Activated CD8-positive, alpha-beta memory T cell treated with anti-CD3 and anti-CD28 coated beads, Interleukin-2, amount 50 U/mL, for 48 hours (primary cell): ENCODE results near the gene OR2H1.

Experiments used
- DNase-seq: peaks from one replicate; pipeline ENCODE4 v3.0.0-alpha.2; 2020

The OR2H1 gene

GRCh38 chr6:29486577-29486976, 29.6 kb downstream of the OR2H1 start:
- DNase-seq: no peak

DNA sequence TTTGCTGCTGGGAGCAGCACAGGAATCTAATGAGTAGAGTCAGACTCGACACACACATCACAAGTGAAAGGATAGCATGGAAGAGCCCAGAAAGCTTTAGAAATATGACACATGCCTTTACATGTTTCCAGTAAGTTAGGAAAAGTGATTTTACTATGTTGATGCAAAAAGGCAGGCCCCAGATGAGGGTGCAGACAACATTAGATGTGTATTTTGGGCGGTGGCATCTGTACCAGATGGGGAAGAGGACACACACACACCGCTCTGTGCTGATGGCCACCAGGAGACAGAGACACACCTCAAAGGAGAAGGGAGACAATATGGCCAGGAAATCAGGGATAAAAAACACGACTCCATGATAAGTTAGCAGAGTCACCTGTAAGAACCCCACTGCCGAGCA, 30.2 kb downstream of the OR2H1 start:
- no peak for DNase-seq

GRCh38 chr6:29487660-29488059, 30.7 kb downstream of the OR2H1 start, which contains the start of gene MAS1L:
TSS of gene MAS1L (minus strand) at chr6:29487956. CDS start at chr6:29487902, 54 bp downstream.
- no peak for DNase-seq

DNA sequence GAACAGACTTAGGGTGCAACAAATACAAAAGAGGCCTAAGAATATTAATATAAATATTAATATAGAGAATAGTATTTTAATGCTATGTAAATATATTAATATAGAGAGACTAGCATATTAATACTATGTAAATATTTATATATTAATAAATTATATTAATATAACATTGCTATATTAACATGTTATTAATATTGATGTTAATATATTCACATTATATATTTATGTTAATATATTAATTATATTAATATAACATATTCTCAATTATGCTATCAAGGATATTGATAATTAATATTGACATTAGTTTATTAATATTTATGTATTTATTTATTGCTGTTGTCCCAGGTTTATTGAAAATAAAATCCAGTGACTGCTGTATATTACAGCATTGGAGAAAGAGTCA, 31.9 kb downstream of the OR2H1 start:
- DNase-seq: no peak

DNA sequence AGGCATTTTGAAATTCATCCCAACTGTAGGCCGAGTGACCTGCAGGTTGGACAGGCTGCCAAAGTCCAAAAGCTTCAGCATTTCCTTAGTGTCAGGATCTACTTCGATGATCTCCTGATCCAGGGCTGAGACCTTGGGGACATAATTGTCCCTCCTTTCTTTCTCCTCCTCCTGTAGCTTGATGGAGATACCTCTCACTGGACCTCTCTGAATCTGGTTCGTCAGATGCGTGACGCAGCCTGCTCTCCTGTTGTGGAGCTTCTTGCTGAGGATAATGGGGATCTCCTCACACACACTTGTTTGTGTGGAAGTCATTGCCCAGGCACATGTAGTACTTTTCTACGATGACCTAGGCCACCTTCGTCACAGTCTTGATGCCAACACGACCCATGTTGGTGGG, 32.3 kb downstream of the OR2H1 start:
- no peak for DNase-seq

DNA sequence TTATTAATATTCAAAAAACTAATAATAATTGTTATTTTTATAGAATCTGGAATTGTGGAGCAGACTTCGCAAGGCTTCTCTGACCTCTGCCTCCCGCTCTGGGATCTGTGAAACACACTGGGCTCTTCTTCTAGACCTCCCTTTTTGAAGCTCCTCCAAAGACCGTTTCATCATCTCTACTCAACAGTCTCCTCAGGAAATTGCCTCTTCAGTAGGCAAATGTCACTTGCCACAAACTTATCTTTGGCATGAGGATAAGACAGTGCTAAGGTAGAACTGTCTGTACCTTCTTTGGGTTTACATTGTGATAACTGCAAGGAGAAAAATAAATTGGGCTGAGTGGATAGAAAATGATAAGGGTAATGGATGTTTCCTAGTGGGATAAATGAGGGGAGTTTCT, 33.1 kb downstream of the OR2H1 start:
- no peak for DNase-seq

- no peak for DNase-seq
These were observed 33.6 kb downstream of the OR2H1 start for GRCh38 chr6:29490552-29490951.

DNA sequence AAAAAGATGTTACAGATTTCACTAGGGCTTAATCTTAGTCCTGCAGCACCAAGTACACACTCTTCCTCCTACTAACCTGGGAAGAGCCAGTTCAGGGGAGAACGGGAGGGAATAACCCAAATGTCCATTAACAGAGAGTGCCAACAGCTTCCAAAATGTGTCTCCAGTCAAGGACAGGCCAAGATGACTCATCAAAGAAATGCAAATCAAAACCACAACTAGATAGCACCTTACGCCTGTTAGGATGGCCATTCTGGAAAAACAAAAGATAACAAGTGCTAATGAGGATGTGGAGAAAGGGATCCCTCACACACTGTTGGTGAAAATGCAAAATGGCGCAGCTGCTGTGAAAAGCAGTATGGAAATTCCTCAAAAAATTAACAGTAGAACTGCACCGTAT, 34.6 kb downstream of the OR2H1 start:
- no peak for DNase-seq

DNA sequence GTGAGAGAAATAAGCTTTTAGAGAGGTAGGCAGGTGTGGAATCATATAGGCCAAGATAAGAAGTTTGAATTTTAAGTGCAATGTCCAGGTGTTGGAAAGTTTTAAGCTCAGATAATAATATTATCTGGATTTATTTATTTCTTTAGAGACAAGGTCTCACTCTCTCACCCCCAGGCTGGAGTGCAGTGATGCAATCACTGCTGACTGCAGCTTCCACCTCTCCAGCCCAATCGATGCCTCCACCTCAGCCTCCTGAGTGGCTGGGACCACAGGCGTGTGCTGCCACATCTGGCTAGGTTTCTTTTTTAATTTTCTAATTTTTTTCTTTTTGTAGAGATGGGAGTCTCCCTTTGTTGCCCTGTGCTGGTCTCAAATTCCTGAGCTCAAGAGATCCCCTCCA, 36.3 kb downstream of the OR2H1 start:
- DNase-seq: no peak

- no peak for DNase-seq
These were observed 37.2 kb downstream of the OR2H1 start for GRCh38 chr6:29494131-29494530.

- DNase-seq: no peak
These were observed 38.6 kb downstream of the OR2H1 start for GRCh38 chr6:29495571-29495970.

- DNase-seq: no peak
These were observed 40.0 kb downstream of the OR2H1 start for GRCh38 chr6:29496961-29497360.

DNA sequence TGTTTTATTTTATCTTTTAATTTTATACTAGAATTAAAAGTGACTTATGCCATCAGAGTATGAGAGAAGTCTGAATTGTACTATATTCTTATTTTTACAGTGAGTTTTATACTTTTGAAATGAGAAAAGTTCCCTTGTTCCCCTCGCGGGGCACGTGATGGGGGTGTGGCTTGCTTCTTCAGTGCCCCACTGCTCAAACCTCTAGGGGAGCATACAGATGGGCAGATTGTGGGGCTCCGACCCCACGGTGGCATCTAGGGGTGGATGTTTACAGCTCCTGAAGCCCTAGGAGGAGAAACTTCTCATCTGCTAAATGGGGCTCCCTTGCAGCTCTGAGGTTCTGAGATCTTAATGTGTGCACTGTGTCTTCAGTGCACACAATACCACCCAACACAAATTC, 42.7 kb downstream of the OR2H1 start:
- no peak for DNase-seq

- DNase-seq: no peak
These were observed 43.6 kb downstream of the OR2H1 start for GRCh38 chr6:29500594-29500993.

DNA sequence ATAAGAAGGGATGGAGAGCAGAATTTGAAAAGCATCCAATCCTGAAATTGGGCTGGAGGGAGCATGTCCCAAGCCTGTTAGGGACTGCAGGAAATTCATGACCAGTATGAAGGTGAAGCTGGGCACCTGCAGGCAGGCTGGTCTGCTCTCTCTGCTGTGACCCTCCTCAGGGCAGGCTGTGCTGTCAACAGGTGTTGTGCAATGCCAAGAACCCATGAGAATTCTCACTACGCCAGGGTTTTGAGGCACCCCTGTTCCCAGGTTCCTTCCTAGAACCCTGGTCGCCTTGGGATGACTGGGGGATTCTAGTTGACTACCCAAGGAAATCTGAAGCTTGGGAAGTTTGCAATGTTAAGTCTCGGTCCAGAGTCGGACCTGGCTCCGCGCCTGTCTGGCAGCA, 44.2 kb downstream of the OR2H1 start:
- DNase-seq: no peak

DNA sequence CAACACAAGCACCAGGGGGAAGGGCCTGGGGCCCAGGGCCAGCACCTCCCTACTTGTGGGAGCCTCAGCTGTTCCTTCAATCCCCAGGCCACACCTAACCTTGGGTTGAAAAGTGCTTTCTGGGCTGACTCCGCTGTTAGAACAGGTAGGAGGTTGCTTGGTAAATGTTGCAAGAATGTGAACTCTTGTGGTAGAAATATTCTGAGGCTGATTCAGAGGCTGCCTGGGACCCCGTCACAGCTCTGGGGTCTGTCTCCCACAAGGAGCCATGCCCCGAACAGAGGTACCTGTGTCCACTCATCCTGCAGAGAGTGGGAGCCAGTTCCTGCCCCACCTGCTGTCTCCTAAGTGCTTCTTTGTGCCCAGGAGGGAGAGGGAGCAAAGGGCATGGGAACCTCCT, 45.2 kb downstream of the OR2H1 start:
- no peak for DNase-seq

- DNase-seq: no peak
These were observed 45.6 kb downstream of the OR2H1 start for GRCh38 chr6:29502597-29502996.

DNA sequence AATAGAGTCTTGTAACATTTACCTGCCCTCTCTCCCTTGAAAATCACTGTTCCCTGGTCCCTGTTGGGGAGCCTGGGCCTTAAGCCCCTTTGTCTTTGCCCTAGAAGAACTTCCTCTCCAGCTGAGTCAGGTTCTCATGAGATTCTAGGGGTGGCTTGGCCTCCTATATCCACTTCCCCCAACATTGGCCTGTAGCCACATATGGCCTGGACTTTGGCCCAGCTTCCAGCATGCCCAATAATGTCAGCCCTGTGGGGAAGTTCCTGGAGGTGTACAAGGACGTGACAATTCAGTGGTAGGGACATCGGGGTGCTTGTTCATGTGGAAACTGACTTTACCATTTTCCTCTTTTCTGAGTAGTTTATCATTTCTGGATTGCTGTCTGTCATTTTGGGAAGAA, 48.0 kb downstream of the OR2H1 start:
- DNase-seq: no peak

DNA sequence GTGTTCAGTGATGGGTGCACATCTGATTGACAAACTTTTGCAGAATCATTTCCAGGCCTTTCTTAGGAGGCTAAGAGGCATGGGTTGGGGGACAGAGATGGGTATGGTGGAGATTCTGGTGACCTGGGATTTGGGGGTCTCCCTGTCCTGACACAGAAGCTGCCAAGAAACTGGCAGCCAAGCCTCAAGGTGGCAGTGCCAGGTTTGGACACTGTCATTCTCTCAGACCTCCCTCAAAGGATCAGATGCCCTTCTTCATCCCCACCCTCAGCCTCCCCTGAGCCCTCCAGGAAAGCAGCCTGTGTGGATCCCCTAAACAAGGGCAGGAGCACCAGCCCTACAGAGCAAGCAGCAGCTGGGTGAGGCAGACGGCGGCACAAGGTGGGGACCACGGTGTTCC, 48.9 kb downstream of the OR2H1 start:
- DNase-seq: no peak

DNA sequence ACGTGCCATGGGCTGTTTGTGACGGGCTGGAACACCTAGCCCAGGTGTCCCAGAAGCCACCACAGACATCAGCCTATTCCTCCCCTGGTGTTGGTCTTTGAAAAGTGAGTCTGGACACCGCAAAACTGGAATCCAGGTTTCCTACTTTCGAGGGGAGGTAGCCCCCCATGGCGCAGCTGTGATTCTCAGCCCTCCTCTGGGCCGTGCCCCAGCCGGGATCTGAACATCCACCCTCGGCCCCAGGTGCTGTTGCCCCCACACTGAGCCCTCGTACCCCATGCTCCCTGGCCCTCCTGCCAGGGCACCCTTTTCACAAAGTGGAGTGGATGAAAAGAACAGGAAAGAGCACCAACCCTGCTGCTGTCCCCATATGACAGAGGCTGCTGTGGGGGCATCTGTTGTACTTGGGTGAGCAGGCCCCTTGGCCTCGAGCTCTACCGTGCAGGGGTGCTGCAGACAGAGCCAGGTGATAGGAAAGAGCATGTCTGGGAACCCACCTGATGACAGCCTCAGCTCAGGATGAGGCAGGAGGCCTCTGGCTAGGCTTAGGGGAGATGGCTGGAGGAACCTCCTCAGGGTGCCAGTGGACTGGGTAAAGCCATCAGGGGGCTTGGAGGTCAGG, 49.6 kb downstream of the OR2H1 start:
- no peak for DNase-seq

DNA sequence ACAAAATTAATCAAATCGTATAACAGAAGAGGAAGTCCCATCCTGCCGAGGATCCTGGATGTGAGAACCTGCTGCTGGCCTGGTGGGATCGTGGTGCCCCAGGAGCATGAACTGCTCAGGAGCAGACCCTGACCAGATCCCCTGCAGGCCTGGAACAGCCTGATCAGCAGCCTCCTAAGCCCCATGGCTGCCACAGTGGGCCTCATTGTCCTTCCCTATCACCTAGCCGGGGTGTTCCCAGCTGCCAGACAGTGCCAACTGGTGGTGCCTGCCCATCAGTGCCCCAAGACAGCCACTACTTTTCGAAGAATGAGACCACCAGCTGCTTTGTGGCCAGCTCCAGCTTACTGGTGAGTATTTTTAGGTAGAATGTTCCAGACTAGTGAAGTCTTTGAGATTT, 50.4 kb downstream of the OR2H1 start:
- no peak for DNase-seq

DNA sequence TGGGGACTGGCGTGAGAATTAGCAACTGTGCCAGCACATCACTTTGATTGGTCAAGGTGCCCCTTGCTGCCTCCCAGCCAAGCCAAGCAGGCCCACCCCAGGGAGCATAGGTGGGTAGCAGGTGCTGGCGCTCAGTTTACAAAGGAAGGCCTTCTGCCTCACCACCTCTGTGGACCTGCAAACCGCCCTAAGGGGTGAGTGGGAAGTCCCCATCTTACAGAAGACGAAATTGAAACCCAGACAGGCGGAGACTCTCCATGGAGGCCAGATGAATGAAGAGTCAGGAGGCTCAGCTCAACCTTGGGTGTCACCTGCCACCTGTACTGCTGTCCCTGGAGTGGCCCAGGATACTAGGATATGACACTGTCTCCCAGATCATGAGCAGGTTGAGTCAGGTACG, 52.3 kb downstream of the OR2H1 start:
- DNase-seq: no peak

- no peak for DNase-seq
These were observed 52.8 kb downstream of the OR2H1 start for GRCh38 chr6:29509711-29510110.

DNA sequence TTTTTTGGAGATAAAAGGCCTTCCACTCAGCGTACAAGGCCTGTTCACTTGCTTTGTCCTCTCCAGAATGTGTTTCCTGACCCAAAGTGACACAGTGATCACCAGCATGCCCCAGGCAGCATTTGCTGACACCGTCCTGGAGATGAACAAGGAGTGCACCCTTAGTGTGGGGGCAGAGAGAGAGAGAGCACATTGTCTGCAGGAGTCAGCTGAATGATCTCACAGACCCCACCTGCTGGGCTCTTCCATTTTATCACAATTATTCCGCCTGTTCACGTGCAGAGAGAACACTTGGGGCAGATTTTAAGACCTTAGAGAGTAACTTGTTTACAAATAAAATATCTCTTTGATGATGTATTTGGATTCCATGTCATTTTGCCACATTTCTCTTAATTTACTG, 53.2 kb downstream of the OR2H1 start:
- no peak for DNase-seq

GRCh38 chr6:29510746-29511300, 53.9 kb downstream of the OR2H1 start:
- DNase-seq: no peak
